HEK293 (cell line): ENCODE measurements around the gene SMAD9.

Experiments
- CTCF ChIP-seq: fragments of 450-650 bp; formaldehyde crosslinking; IDR thresholded peaks from 2 replicates; pipeline ENCODE4 v1.5.1; 2016; ENCODE audit warnings: missing biosample characterization, missing genetic modification characterization
- SALL2 ChIP-seq: fragments of 450-650 bp; formaldehyde crosslinking; IDR thresholded peaks from 2 replicates; pipeline ENCODE4 v1.5.0; 2017; ENCODE audit warnings: missing biosample characterization, mild to moderate bottlenecking, missing genetic modification characterization, borderline replicate concordance
- ZBTB7A ChIP-seq: fragments of 450-650 bp; formaldehyde crosslinking; IDR thresholded peaks from 2 replicates; pipeline ENCODE4 v1.5.1; 2016; ENCODE audit warnings: low read depth, missing biosample characterization, missing genetic modification characterization
- ZBTB8A ChIP-seq: fragments of 450-650 bp; formaldehyde crosslinking; IDR thresholded peaks from 2 replicates; pipeline ENCODE4 v1.5.1; 2016; ENCODE audit warnings: missing biosample characterization, missing genetic modification characterization
- ZNF274 ChIP-seq, 2 experiments: fragments of 200-500 bp in 1 of 2; fragments of 450-650 bp in 1 of 2; sonication (Bioruptor generic) in 1 of 2; formaldehyde crosslinking in 1 of 2; IDR thresholded peaks; 2 replicates each; pipeline versions ENCODE4 v1.5.1 to v1.6.1; 2014 to 2016; ENCODE audit warnings: borderline replicate concordance in 1 of 2, inconsistent platforms in 1 of 2, low read length in 1 of 2, missing biosample characterization in 1 of 2, missing genetic modification characterization in 1 of 2
- ZNF624 ChIP-seq: fragments of 450-650 bp; formaldehyde crosslinking; IDR thresholded peaks from 2 replicates; pipeline ENCODE4 v1.5.1; 2017; ENCODE audit warnings: missing biosample characterization, missing genetic modification characterization
- ZNF658 ChIP-seq: fragments of 450-650 bp; formaldehyde crosslinking; IDR thresholded peaks from 2 replicates; pipeline ENCODE4; 2016; ENCODE audit warnings: missing biosample characterization, missing genetic modification characterization
- ZNF670 ChIP-seq: fragments of 450-650 bp; formaldehyde crosslinking; IDR thresholded peaks from 2 replicates; pipeline ENCODE4 v1.5.1; 2016; ENCODE audit warnings: missing biosample characterization, missing genetic modification characterization, low read depth
- ZNF707 ChIP-seq: fragments of 450-650 bp; formaldehyde crosslinking; IDR thresholded peaks from 2 replicates; pipeline ENCODE4 v1.5.1; 2016; ENCODE audit warnings: missing biosample characterization, missing genetic modification characterization
- TF ChIP-seq, protein P1 (sequence below): fragments of 450-650 bp; formaldehyde crosslinking; IDR thresholded peaks from 2 replicates; pipeline ENCODE4 v1.5.1; 2017; ENCODE audit warnings: missing biosample characterization, missing genetic modification characterization
- TF ChIP-seq, protein P2 (sequence below): fragments of 450-650 bp; formaldehyde crosslinking; IDR thresholded peaks from 2 replicates; pipeline ENCODE4 v1.5.1; 2016; ENCODE audit warnings: missing biosample characterization, missing genetic modification characterization

- no peak for TF ChIP-seq ZNF274 (IDR thresholded peaks at IDR 0.05; ENCODE audit: low read length)
- no peak for TF ChIP-seq ZNF274 (tag by site-specific recombination; IDR thresholded peaks at IDR 0.05; ENCODE audit: borderline replicate concordance)
- TF ChIP-seq ZBTB7A (tag by site-specific recombination) = no peak
- TF ChIP-seq, protein P1, sequence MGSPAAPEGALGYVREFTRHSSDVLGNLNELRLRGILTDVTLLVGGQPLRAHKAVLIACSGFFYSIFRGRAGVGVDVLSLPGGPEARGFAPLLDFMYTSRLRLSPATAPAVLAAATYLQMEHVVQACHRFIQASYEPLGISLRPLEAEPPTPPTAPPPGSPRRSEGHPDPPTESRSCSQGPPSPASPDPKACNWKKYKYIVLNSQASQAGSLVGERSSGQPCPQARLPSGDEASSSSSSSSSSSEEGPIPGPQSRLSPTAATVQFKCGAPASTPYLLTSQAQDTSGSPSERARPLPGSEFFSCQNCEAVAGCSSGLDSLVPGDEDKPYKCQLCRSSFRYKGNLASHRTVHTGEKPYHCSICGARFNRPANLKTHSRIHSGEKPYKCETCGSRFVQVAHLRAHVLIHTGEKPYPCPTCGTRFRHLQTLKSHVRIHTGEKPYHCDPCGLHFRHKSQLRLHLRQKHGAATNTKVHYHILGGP (tag by site-specific recombination) = no peak
- no peak for TF ChIP-seq CTCF
- no peak for TF ChIP-seq ZNF624 (tag by site-specific recombination)
- no peak for TF ChIP-seq ZNF670
- no peak for TF ChIP-seq ZNF707 (tag by site-specific recombination)
- TF ChIP-seq, protein P2, sequence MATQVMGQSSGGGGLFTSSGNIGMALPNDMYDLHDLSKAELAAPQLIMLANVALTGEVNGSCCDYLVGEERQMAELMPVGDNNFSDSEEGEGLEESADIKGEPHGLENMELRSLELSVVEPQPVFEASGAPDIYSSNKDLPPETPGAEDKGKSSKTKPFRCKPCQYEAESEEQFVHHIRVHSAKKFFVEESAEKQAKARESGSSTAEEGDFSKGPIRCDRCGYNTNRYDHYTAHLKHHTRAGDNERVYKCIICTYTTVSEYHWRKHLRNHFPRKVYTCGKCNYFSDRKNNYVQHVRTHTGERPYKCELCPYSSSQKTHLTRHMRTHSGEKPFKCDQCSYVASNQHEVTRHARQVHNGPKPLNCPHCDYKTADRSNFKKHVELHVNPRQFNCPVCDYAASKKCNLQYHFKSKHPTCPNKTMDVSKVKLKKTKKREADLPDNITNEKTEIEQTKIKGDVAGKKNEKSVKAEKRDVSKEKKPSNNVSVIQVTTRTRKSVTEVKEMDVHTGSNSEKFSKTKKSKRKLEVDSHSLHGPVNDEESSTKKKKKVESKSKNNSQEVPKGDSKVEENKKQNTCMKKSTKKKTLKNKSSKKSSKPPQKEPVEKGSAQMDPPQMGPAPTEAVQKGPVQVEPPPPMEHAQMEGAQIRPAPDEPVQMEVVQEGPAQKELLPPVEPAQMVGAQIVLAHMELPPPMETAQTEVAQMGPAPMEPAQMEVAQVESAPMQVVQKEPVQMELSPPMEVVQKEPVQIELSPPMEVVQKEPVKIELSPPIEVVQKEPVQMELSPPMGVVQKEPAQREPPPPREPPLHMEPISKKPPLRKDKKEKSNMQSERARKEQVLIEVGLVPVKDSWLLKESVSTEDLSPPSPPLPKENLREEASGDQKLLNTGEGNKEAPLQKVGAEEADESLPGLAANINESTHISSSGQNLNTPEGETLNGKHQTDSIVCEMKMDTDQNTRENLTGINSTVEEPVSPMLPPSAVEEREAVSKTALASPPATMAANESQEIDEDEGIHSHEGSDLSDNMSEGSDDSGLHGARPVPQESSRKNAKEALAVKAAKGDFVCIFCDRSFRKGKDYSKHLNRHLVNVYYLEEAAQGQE = no peak
- TF ChIP-seq ZNF658 (tag by site-specific recombination) = no peak
- TF ChIP-seq ZBTB8A (tag by site-specific recombination) = no peak
- TF ChIP-seq SALL2 (tag by site-specific recombination) = no peak
These were observed 99.8 kb downstream of the SMAD9 start for GRCh38 chr13:36820222-36820621.
